ENCODE results near the gene ATXN7L1.

Gene ATXN7L1

GRCh38 chr7:105623906-105624305 is 252.5 kb downstream of the ATXN7L1 start:
- H3K4me1 Mint-ChIP-seq: peaks cover 35% of the 10 kb centered on the region

GRCh38 chr7:105623378-105623777 is 253.0 kb downstream of the ATXN7L1 start:
- Mint-ChIP-seq H3K27ac (no peak overlapping the region), H3K27me3 (ENCODE audit: low read depth, poor library complexity) (no peaks in the 10 kb centered on the region), H3K9me3 (peaks cover 25% of the 10 kb centered on the region), H3K4me3 (no peak overlapping the region), H3K4me1 (peaks cover 40% of the 10 kb centered on the region), H3K36me3 (ENCODE audit: low read depth) (peaks cover 45% of the 10 kb centered on the region)
- no peak for TF ChIP-seq CTCF (IDR thresholded peaks at IDR 0.05)
- no peak for DNase-seq

More at GRCh38 chr7:105623906-105624305, 252.5 kb downstream of the ATXN7L1 start:
- Mint-ChIP-seq H3K27ac (peak overlapping the region; percentile 47), H3K36me3 (ENCODE audit: low read depth) (peaks cover 41% of the 10 kb centered on the region), H3K4me3 (no peak overlapping the region), H3K27me3 (ENCODE audit: low read depth, poor library complexity) (no peaks in the 10 kb centered on the region), H3K9me3 (peaks cover 25% of the 10 kb centered on the region)
- TF ChIP-seq CTCF (IDR thresholded peaks at IDR 0.05): no peak
- no peak for DNase-seq

- Mint-ChIP-seq H3K4me1 (peaks cover 52% of the 10 kb centered on the region), H3K4me3 (no peak overlapping the region), H3K9me3 (peaks cover 25% of the 10 kb centered on the region), H3K27ac (peak overlapping the region; percentile 80), H3K27me3 (ENCODE audit: low read depth, poor library complexity) (no peaks in the 10 kb centered on the region), H3K36me3 (ENCODE audit: low read depth) (peaks cover 45% of the 10 kb centered on the region)
- no peak for DNase-seq
- TF ChIP-seq CTCF (IDR thresholded peaks at IDR 0.05): no peak
These were observed 254.2 kb downstream of the ATXN7L1 start for GRCh38 chr7:105622106-105622731.

- DNase-seq: no peak
- peaks cover 40% of the 10 kb centered on the region for H3K36me3 Mint-ChIP-seq (ENCODE audit: low read depth)
- H3K4me3 Mint-ChIP-seq: no peak overlapping the region
- H3K9me3 Mint-ChIP-seq: peaks cover 22% of the 10 kb centered on the region
- peak overlapping the region; percentile 80 for H3K27ac Mint-ChIP-seq
- TF ChIP-seq CTCF (IDR thresholded peaks at IDR 0.05): no peak
- peaks cover 57% of the 10 kb centered on the region for H3K4me1 Mint-ChIP-seq
- no peaks in the 10 kb centered on the region for H3K27me3 Mint-ChIP-seq (ENCODE audit: low read depth, poor library complexity)
These were observed 254.8 kb downstream of the ATXN7L1 start for GRCh38 chr7:105621617-105622016.

- TF ChIP-seq CTCF (IDR thresholded peaks at IDR 0.05): no peak
- Mint-ChIP-seq H3K4me1 (peaks cover 61% of the 10 kb centered on the region), H3K27me3 (ENCODE audit: low read depth, poor library complexity) (no peaks in the 10 kb centered on the region), H3K4me3 (no peak overlapping the region), H3K36me3 (ENCODE audit: low read depth) (peaks cover 36% of the 10 kb centered on the region), H3K9me3 (peaks cover 17% of the 10 kb centered on the region), H3K27ac (no peak overlapping the region)
- DNase-seq: no peak
These were observed 255.2 kb downstream of the ATXN7L1 start for GRCh38 chr7:105621176-105621575.

GRCh38 chr7:105619590-105619989 is 256.8 kb downstream of the ATXN7L1 start:
- Mint-ChIP-seq H3K27me3 (ENCODE audit: low read depth, poor library complexity) (peaks cover 4% of the 10 kb centered on the region), H3K27ac (no peak overlapping the region), H3K9me3 (peaks cover 6% of the 10 kb centered on the region), H3K4me1 (peaks cover 66% of the 10 kb centered on the region), H3K36me3 (ENCODE audit: low read depth) (peaks cover 24% of the 10 kb centered on the region), H3K4me3 (no peak overlapping the region)
- no peak for TF ChIP-seq CTCF (IDR thresholded peaks at IDR 0.05)
- DNase-seq: no peak

All from nephron progenitor cell (in vitro differentiated cells).